Colonic mucosa (tissue), 4 donors: ENCODE measurements around the gene VHLL. TPM values are rescaled to one million over a fixed set of nuclear protein-coding genes. Genes with fewer than 3 reads are reported as not detected.

Experiments used
- DNase-seq: peaks from one replicate; pipeline ENCODE4 v3.0.0-alpha.2; 2020
- H3K27ac ChIP-seq: fragments of 200-600 bp; one replicate; pipeline ENCODE4 v1.8.0; 2021
- H3K27me3 ChIP-seq: fragments of 200-600 bp; one replicate; pipeline ENCODE4 v1.8.0; 2021
- H3K36me3 ChIP-seq: fragments of 200-600 bp; one replicate; pipeline ENCODE4 v1.8.0; 2021
- H3K4me1 ChIP-seq: fragments of 200-600 bp; one replicate; pipeline ENCODE4 v1.8.0; 2021; ENCODE audit warnings: mild to moderate bottlenecking
- H3K4me3 ChIP-seq: fragments of 200-600 bp; one replicate; pipeline ENCODE4 v1.8.0; 2021
- H3K9ac ChIP-seq, 2 donors: one replicate each; pipeline ENCODE4 v1.7.0; 2013; ENCODE audit warnings: control low read depth in 2 of 2, low read depth in 2 of 2, low read length in 2 of 2
- H3K9me3 ChIP-seq: fragments of 200-600 bp; one replicate; pipeline ENCODE4 v1.8.0; 2021
- intact Hi-C: fragments of 100-400 bp; cut with DNase I; formaldehyde crosslinking; loops from one replicate; pipeline ENCODE4 v1.14.1; 2022
- total RNA-seq, 2 donors: library from RNA; stranded (reverse); fragmentation: NEBNext Ultra II Directional in 1 of 2; extraction: Animal tissue kit (Norgen Biotek cat#: 25700) in 1 of 2; gene quantifications; one replicate each; pipeline ENCODE4 v1.2.1, GENCODE V29; 2021
- TF ChIP-seq, protein P1 (sequence below): fragments of 200-600 bp; IDR thresholded peaks from one replicate; pipeline ENCODE4 v1.8.0; 2022; ENCODE audit warnings: antibody characterized with exemption, mild to moderate bottlenecking
- donor health status: healthy.
- donor health status: DM: no; HTN: no; CAD: no.
- donor health status: DM: no; HTN: no; CAD: no.

The VHLL gene
- total RNA-seq, 2 donors from 2014 or later = not detected

GRCh38 chr1:156276532-156276931 lies 22.6 kb downstream of the VHLL start:
- H3K9me3 ChIP-seq = no peaks in the 10 kb centered on the region
- TF ChIP-seq, protein P1, sequence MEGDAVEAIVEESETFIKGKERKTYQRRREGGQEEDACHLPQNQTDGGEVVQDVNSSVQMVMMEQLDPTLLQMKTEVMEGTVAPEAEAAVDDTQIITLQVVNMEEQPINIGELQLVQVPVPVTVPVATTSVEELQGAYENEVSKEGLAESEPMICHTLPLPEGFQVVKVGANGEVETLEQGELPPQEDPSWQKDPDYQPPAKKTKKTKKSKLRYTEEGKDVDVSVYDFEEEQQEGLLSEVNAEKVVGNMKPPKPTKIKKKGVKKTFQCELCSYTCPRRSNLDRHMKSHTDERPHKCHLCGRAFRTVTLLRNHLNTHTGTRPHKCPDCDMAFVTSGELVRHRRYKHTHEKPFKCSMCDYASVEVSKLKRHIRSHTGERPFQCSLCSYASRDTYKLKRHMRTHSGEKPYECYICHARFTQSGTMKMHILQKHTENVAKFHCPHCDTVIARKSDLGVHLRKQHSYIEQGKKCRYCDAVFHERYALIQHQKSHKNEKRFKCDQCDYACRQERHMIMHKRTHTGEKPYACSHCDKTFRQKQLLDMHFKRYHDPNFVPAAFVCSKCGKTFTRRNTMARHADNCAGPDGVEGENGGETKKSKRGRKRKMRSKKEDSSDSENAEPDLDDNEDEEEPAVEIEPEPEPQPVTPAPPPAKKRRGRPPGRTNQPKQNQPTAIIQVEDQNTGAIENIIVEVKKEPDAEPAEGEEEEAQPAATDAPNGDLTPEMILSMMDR = no peak
- H3K36me3 ChIP-seq = peaks cover 31% of the 10 kb centered on the region
- no peak overlapping the region for H3K9ac ChIP-seq
- peaks cover 12% of the 10 kb centered on the region for H3K4me1 ChIP-seq
- no peak overlapping the region for H3K27ac ChIP-seq
- no peaks in the 10 kb centered on the region for H3K27me3 ChIP-seq
- H3K4me3 ChIP-seq = no peak overlapping the region
- intact Hi-C loops = no loop called here
- DNase-seq = no peak

DNA sequence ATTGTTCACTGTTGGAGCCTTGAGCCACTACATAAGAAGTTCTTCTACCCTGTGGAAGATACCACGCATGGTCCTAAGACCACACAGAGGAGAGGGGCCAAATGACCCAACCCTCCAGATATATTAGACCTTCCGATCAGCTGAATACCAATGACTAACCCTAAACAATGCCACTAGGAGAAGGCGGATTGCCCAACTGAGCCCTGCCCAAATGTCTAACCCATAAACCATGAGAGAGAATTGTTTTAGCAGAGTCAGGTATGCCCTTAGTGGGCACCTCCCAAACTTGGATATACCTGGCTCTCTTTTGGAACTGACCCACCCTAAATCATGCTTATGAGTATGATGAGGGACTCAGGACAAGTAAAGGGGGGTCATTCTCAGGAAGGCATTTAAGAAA lies 28.8 kb downstream of the VHLL start:
- DNase-seq = no peak
- TF ChIP-seq, protein P1 = no peak
- H3K27ac ChIP-seq = no peak overlapping the region
- peaks cover 49% of the 10 kb centered on the region for H3K36me3 ChIP-seq
- no peak overlapping the region for H3K4me3 ChIP-seq
- H3K4me1 ChIP-seq = no peaks in the 10 kb centered on the region
- H3K9ac ChIP-seq = no peak overlapping the region
- H3K9me3 ChIP-seq = no peaks in the 10 kb centered on the region
- no peaks in the 10 kb centered on the region for H3K27me3 ChIP-seq
- intact Hi-C loops = no loop called here

- Histone ChIP-seq H3K4me1 (no peaks in the 10 kb centered on the region), H3K27ac (no peak overlapping the region), H3K27me3 (no peaks in the 10 kb centered on the region), H3K9ac (no peak overlapping the region), H3K4me3 (no peak overlapping the region), H3K36me3 (peaks cover 45% of the 10 kb centered on the region), H3K9me3 (no peaks in the 10 kb centered on the region)
- TF ChIP-seq, protein P1 = no peak
- intact Hi-C loops = no loop called here
- DNase-seq = no peak
These were observed 30.8 kb downstream of the VHLL start for GRCh38 chr1:156268336-156268735.

DNA sequence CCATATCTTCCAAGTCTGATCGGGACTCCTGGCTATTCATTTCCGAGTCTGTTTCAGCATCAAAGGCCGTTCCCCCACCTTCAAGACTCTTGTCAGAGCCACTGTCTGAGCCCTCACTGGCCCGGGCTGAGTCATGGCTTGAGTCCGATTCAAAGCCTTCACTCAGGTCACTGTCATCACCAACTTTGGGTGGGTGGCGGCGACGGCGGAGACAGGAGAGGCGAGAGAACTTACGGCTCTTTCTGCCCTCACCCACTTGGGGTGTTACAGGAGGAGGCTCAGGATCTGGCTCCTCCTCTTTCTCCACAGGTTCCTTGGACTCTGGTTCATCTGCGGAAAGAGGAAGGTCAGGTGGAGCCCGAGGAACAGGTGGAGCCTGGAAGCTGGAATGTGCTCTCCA lies 33.1 kb downstream of the VHLL start:
- DNase-seq = no peak
- no peaks in the 10 kb centered on the region for H3K9me3 ChIP-seq
- intact Hi-C loops = no loop called here
- no peaks in the 10 kb centered on the region for H3K4me1 ChIP-seq
- H3K27ac ChIP-seq = no peak overlapping the region
- peaks cover 40% of the 10 kb centered on the region for H3K36me3 ChIP-seq
- no peak overlapping the region for H3K4me3 ChIP-seq
- no peaks in the 10 kb centered on the region for H3K27me3 ChIP-seq
- H3K9ac ChIP-seq = no peak overlapping the region
- TF ChIP-seq, protein P1 = no peak

- TF ChIP-seq, protein P1 = no peak
- intact Hi-C loops = no loop called here
- H3K27me3 ChIP-seq = no peaks in the 10 kb centered on the region
- H3K9ac ChIP-seq = no peak overlapping the region
- no peaks in the 10 kb centered on the region for H3K4me1 ChIP-seq
- H3K4me3 ChIP-seq = no peak overlapping the region
- H3K27ac ChIP-seq = no peak overlapping the region
- peaks cover 57% of the 10 kb centered on the region for H3K36me3 ChIP-seq
- no peaks in the 10 kb centered on the region for H3K9me3 ChIP-seq
- DNase-seq = no peak
These were observed 35.8 kb downstream of the VHLL start for GRCh38 chr1:156263288-156263655.
